Panc1 (cell line): ENCODE data around the gene SRRM5. TPM values are rescaled to one million over a fixed set of nuclear protein-coding genes. Genes with fewer than 3 reads are reported as not detected.

Experiments
- ATAC-seq: fragments of 200-7000 bp; cut with Tn5 transposase; 2 replicates; pipeline ENCODE4 v1.9.1; 2020; ENCODE audit warnings: mild to moderate bottlenecking, moderate library complexity
- Bru-seq: library from RNA; stranded (reverse); fragments of 400-500 nt; gene quantifications from one replicate; lab custom pipeline; 2021; lab: Mats Ljungman, UMichigan
- BruChase-seq, 2 experiments: library from RNA; stranded (reverse); fragments of 400-500 nt; gene quantifications; one replicate each; lab custom pipeline; 2021; lab: Mats Ljungman, UMichigan
- BruUV-seq: library from RNA; stranded (reverse); fragments of 400-500 nt; replicated peaks from 2 replicates; lab custom pipeline; 2021; lab: Mats Ljungman, UMichigan
- CTCF ChIA-PET: fragments of 300-600 bp; sonication (Branson Sonifier 250); formaldehyde crosslinking; loops from one replicate; lab custom pipeline; 2022; ENCODE audit warnings: antibody characterized with exemption; lab: Charles Lee
- POLR2A ChIA-PET: fragments of 300-600 bp; sonication (Branson Sonifier 250); formaldehyde crosslinking; loops from one replicate; lab custom pipeline; 2022; ENCODE audit warnings: antibody characterized with exemption; lab: Charles Lee
- DNase-seq: peaks from one replicate; pipeline ENCODE4 v3.0.0-alpha.2; 2010; ENCODE audit warnings: low read depth, low spot score
- H3K27ac ChIP-seq: 2 replicates; pipeline ENCODE4 v1.5.1; 2011; ENCODE audit warnings: mild to moderate bottlenecking, low read length, inconsistent platforms
- H3K27me3 ChIP-seq: fragments of 200-500 bp; sonication (Bioruptor generic); 2 replicates; pipeline ENCODE4 v1.6.0; 2014; ENCODE audit warnings: low read length, inconsistent platforms; ENCODE audit not compliant: control insufficient read depth, insufficient read depth
- H3K36me3 ChIP-seq: fragments of 200-500 bp; sonication (Bioruptor generic); 2 replicates; pipeline ENCODE4 v1.5.1; 2014; ENCODE audit warnings: inconsistent platforms, mild to moderate bottlenecking, low read length, moderate library complexity; ENCODE audit not compliant: control insufficient read depth, insufficient read depth
- H3K4me1 ChIP-seq: 2 replicates; pipeline ENCODE4 v1.5.1; 2011; ENCODE audit warnings: inconsistent platforms, mild to moderate bottlenecking, low read length, moderate library complexity; ENCODE audit not compliant: control insufficient read depth, insufficient read depth
- H3K4me3 ChIP-seq, 2 experiments: 2 replicates each; pipeline ENCODE4 v1.5.1; 2011 to 2012; ENCODE audit warnings: low read depth in 2 of 2, low read length in 2 of 2, mild to moderate bottlenecking in 2 of 2, inconsistent platforms in 1 of 2, moderate library complexity in 1 of 2
- H3K9me3 ChIP-seq: fragments of 200-500 bp; sonication (Bioruptor generic); 2 replicates; pipeline ENCODE4 v1.5.1; 2014; ENCODE audit warnings: low read depth, mild to moderate bottlenecking, inconsistent platforms, low read length, moderate library complexity; ENCODE audit not compliant: control insufficient read depth, insufficient read depth
- POLR2AphosphoS5 ChIP-seq: IDR thresholded peaks from 2 replicates; pipeline ENCODE4 v1.6.1; 2012; ENCODE audit warnings: mild to moderate bottlenecking, low read depth, low read length, moderate library complexity
- REST ChIP-seq, 2 experiments: IDR thresholded peaks; 2 replicates each; pipeline ENCODE4 v1.6.1; 2011 to 2012; ENCODE audit warnings: low read depth in 2 of 2, control low read depth in 1 of 2, low read length in 1 of 2, mild to moderate bottlenecking in 1 of 2, moderate library complexity in 1 of 2; ENCODE audit not compliant: insufficient read depth in 1 of 2
- SIN3A ChIP-seq: IDR thresholded peaks from 2 replicates; pipeline ENCODE4 v1.6.1; 2012; ENCODE audit warnings: low read depth, mild to moderate bottlenecking, low read length, moderate library complexity, borderline replicate concordance; ENCODE audit not compliant: insufficient read depth
- TCF7L2 ChIP-seq: IDR thresholded peaks from 2 replicates; pipeline ENCODE4 v1.6.1; 2011; ENCODE audit warnings: mild to moderate bottlenecking, low read depth, low read length, inconsistent platforms
- in situ Hi-C: cut with HindIII; loops from 2 replicates; pipeline ENCODE4 v1.10.0; 2016; ENCODE audit warnings: low sequenced_read_pairs, low pct_unique_long_range_greater_than_20kb
- intact Hi-C: fragments of 100-400 bp; cut with micrococcal nuclease; formaldehyde crosslinking; loops from one replicate; pipeline ENCODE4 v1.10.0; 2022; ENCODE audit not compliant: unreplicated experiment
- long read RNA-seq: library from polyadenylated mRNA; unstranded; transcript quantifications from one replicate; pipeline ENCODE4 v2.0.0, GENCODE V29; 2021; ENCODE audit not compliant: unreplicated experiment
- polyA plus RNA-seq: library from polyadenylated mRNA; unstranded; fragments of >200 nt; gene quantifications from one replicate; pipeline ENCODE4 v1.2.1, GENCODE V29; 2012; ENCODE audit warnings: missing spikeins; ENCODE audit not compliant: insufficient read length
- total RNA-seq: library from RNA; stranded (reverse); gene quantifications from one replicate; pipeline ENCODE4 v1.2.1, GENCODE V29; 2021; ENCODE audit not compliant: unreplicated experiment
- TF ChIP-seq, protein P1 (sequence below): fragments of 450-650 bp; IDR thresholded peaks from 2 replicates; pipeline ENCODE4 v1.5.1; 2017; ENCODE audit warnings: mild to moderate bottlenecking

Gene SRRM5
- 0.10 TPM for total RNA-seq
- 0.22 TPM for polyA plus RNA-seq
- percentile 45 among the genes with signal in this experiment for Bru-seq, nascent RNA
- BruChase-seq, experiment 1, labeled RNA remaining after a 2-hour chase = percentile 48 among the genes with signal in this experiment
- percentile 51 among the genes with signal in this experiment for BruChase-seq, experiment 2, labeled RNA remaining after a 6-hour chase
- long read RNA-seq = 0 reads

DNA sequence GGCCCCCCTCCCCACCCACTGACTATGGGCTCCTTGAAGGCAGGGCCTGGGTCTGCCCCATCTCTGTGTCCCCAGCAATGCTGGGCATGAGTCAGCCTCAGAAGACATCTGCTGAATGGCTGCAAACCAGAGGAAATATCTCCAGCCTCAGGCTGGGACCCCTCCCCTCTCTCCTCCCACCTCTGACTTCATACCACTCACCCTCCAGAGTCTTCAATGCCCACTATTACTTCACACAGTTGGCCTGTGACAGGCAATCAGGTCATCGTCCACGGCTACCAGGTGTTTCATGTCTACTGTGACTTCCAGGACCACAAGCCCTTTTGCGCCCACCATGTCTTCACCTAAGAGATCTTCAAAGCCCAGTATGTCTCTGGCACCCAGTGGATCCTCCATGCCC lies at the start of gene SRRM5:
Gene SRRM5, plus strand, starts transcription at position 301 of the 400 bp plus-strand sequence. Its CDS starts 34 bp downstream, at position 335.
- Histone ChIP-seq H3K27me3 (no peaks in the 10 kb centered on the region), H3K36me3 (no peaks in the 10 kb centered on the region), H3K4me1 (no peaks in the 10 kb centered on the region), H3K27ac (no peak within 1 kb of the TSS), H3K9me3 (no peaks in the 10 kb centered on the region), H3K4me3 (no peak within 1 kb of the TSS)
- ATAC-seq (no peak), DNase-seq (no peak)
- in situ Hi-C loops (no loop called here), intact Hi-C loops (no loop called here)
- ChIA-PET POLR2A (no interaction called here), CTCF (no interaction called here)
- no peak for TF ChIP-seq TCF7L2
- TF ChIP-seq SIN3A = no peak
- no peak for TF ChIP-seq REST (IDR thresholded peaks at IDR 0.05; ENCODE audit: insufficient read depth in 1 of 2, low read depth in 2 of 2, low read length in 1 of 2)
- TF ChIP-seq, protein P1, sequence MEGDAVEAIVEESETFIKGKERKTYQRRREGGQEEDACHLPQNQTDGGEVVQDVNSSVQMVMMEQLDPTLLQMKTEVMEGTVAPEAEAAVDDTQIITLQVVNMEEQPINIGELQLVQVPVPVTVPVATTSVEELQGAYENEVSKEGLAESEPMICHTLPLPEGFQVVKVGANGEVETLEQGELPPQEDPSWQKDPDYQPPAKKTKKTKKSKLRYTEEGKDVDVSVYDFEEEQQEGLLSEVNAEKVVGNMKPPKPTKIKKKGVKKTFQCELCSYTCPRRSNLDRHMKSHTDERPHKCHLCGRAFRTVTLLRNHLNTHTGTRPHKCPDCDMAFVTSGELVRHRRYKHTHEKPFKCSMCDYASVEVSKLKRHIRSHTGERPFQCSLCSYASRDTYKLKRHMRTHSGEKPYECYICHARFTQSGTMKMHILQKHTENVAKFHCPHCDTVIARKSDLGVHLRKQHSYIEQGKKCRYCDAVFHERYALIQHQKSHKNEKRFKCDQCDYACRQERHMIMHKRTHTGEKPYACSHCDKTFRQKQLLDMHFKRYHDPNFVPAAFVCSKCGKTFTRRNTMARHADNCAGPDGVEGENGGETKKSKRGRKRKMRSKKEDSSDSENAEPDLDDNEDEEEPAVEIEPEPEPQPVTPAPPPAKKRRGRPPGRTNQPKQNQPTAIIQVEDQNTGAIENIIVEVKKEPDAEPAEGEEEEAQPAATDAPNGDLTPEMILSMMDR = no peak
- TF ChIP-seq POLR2AphosphoS5 = no peak
- BruUV-seq = no TSS peak

DNA sequence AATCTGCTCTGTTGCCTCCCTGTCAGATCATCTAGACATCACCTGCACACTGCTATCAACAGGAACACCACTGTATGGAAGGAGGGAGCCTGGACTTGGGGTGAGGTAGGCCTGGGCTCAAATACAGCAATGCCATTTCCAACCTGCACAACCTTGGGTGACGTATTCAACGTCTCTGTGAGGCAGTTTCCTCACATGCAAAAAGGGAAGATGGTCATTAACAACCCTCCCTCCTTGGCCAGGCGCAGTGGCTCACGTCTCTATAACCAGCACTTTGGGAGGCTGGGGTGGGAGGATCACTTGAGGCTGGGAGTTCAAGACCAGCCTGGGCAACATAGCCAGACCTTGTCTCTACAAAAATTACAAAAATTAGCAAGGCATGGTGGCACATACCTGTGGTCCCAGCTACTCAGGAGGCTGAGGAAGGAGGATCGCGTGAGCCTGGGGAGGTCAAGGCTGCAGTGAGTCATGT lies 49.6 kb upstream of the SRRM5 start:
- intact Hi-C loops = no loop called here
- no peak overlapping the region for H3K27ac ChIP-seq
- POLR2A ChIA-PET = no interaction called here
- H3K36me3 ChIP-seq = no peaks in the 10 kb centered on the region
- no TSS peak for BruUV-seq
- no peak overlapping the region for H3K4me3 ChIP-seq
- in situ Hi-C loops = no loop called here
- DNase-seq (no peak), ATAC-seq (no peak)
- CTCF ChIA-PET = no interaction called here
- no peaks in the 10 kb centered on the region for H3K4me1 ChIP-seq
- H3K9me3 ChIP-seq = no peaks in the 10 kb centered on the region
- TF ChIP-seq POLR2AphosphoS5 = no peak
- H3K27me3 ChIP-seq = no peaks in the 10 kb centered on the region

DNA sequence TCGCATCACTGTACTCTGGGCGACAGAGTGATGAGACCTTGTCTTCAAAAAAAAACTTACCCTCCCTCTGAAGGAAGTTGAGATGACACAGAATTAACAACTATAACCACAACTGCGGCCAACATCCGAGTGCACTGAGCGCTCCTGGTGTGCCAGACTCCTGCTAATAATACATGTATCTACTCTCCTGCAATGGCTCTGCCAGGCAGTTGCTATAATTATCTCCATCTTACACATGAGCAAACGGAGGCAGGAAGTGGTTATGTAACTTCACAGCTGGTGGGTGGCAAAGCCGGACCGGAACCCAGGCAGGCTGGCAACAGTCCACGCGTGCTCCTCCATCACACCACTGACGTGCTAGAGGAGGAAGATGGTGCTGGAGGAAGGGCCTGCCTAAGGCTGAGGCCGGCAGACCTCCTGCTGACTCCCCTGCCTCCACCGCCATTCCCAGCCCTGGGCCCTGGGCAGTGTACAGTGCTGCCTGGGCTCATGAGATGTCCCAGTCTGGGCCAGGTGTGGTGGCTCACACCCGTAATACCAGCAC lies 49.1 kb upstream of the SRRM5 start:
- H3K36me3 ChIP-seq = no peaks in the 10 kb centered on the region
- intact Hi-C loops = no loop called here
- TF ChIP-seq REST (IDR thresholded peaks at IDR 0.05; ENCODE audit: insufficient read depth in 1 of 2, low read depth in 2 of 2, low read length in 1 of 2) (no peak), SIN3A (no peak), TCF7L2 (no peak), POLR2AphosphoS5 (no peak)
- TF ChIP-seq, protein P1 = no peak
- H3K27ac ChIP-seq = no peak overlapping the region
- ChIA-PET CTCF (no interaction called here), POLR2A (no interaction called here)
- H3K9me3 ChIP-seq = no peaks in the 10 kb centered on the region
- in situ Hi-C loops = no loop called here
- H3K4me3 ChIP-seq = no peak overlapping the region
- peak; percentile 48; the same call in 1 of the 2 replicates for ATAC-seq
- BruUV-seq = no TSS peak
- H3K27me3 ChIP-seq = no peaks in the 10 kb centered on the region
- DNase-seq = peak; percentile 46
- no peaks in the 10 kb centered on the region for H3K4me1 ChIP-seq
